Tibial nerve (tissue), 4 donors: Measurements from ENCODE around the gene TSPAN19.

Experiments used
- EP300 ChIP-seq, 2 donors: sonication (generic); formaldehyde crosslinking; IDR thresholded peaks; one replicate each; pipeline ENCODE4 v1.6.1; 2017; ENCODE audit warnings: antibody characterized with exemption in 2 of 2, mild to moderate bottlenecking in 1 of 2
- POLR2A ChIP-seq, 2 donors: fragments of 450-650 bp; IDR thresholded peaks; one replicate each; pipeline ENCODE4 v1.6.1; 2017; ENCODE audit warnings: antibody characterized with exemption in 2 of 2, mild to moderate bottlenecking in 2 of 2, moderate library complexity in 2 of 2
- TF ChIP-seq, protein P1 (sequence below), 5 experiments: fragments of 200-600 bp in 3 of 5; fragments of 450-650 bp in 2 of 5; sonication (generic) in 3 of 5; IDR thresholded peaks; one replicate each; pipeline ENCODE4 v1.5.1; 2016 to 2019; ENCODE audit warnings: antibody characterized with exemption in 5 of 5, mild to moderate bottlenecking in 3 of 5, moderate library complexity in 2 of 5

DNA sequence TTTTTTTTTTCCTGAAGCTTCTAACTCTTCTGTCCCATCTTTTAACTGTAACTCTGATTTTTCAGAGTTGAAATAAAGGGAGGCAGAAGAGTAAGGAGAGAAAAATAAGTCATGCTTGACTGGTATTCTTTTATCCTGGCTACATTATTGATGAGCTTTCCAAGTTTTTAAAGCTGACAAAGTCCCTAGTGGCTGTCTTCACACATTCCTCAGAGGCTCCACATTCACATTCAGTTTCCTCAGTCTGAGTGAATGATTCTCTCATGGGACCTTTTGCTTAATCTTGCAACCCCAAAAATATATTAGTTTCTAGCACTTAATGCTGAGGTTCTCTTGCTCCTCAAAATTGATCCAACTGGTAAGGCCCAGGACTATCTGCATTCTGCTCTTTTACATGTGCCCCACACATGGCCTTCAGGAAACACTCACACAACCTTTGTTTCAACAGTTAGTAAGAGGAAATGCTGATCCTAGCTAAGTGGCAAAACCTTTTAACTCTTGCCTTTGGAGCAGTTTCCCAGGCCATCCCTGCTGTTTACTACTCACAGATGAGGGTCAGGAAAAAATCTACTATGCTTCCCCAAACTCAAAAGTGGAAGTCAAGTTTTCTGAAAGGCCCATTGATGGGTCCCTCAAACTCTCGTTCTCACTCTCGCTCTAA is 61.8 kb downstream of the TSPAN19 start:
- TF ChIP-seq, protein P1, sequence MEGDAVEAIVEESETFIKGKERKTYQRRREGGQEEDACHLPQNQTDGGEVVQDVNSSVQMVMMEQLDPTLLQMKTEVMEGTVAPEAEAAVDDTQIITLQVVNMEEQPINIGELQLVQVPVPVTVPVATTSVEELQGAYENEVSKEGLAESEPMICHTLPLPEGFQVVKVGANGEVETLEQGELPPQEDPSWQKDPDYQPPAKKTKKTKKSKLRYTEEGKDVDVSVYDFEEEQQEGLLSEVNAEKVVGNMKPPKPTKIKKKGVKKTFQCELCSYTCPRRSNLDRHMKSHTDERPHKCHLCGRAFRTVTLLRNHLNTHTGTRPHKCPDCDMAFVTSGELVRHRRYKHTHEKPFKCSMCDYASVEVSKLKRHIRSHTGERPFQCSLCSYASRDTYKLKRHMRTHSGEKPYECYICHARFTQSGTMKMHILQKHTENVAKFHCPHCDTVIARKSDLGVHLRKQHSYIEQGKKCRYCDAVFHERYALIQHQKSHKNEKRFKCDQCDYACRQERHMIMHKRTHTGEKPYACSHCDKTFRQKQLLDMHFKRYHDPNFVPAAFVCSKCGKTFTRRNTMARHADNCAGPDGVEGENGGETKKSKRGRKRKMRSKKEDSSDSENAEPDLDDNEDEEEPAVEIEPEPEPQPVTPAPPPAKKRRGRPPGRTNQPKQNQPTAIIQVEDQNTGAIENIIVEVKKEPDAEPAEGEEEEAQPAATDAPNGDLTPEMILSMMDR (IDR thresholded peaks at IDR 0.05) = no peak
- no peak for TF ChIP-seq EP300 (IDR thresholded peaks at IDR 0.05)
- TF ChIP-seq POLR2A (IDR thresholded peaks at IDR 0.05) = no peak
